ENCODE data around the gene CYP2R1. TPM values are rescaled to one million over a fixed set of nuclear protein-coding genes. Genes with fewer than 3 reads are reported as not detected.
A peak's percentile ranks its signal among the peaks of the same experiment; 100 is the strongest.
"Not testable (repeated sequence)": the region's sequence is repeated elsewhere in the genome, so short reads cannot be mapped to it uniquely, and the experiment has no call there.

CYP2R1 gene
- total RNA-seq, 1 donor from 2014 or later, result 40.1 TPM

DNA sequence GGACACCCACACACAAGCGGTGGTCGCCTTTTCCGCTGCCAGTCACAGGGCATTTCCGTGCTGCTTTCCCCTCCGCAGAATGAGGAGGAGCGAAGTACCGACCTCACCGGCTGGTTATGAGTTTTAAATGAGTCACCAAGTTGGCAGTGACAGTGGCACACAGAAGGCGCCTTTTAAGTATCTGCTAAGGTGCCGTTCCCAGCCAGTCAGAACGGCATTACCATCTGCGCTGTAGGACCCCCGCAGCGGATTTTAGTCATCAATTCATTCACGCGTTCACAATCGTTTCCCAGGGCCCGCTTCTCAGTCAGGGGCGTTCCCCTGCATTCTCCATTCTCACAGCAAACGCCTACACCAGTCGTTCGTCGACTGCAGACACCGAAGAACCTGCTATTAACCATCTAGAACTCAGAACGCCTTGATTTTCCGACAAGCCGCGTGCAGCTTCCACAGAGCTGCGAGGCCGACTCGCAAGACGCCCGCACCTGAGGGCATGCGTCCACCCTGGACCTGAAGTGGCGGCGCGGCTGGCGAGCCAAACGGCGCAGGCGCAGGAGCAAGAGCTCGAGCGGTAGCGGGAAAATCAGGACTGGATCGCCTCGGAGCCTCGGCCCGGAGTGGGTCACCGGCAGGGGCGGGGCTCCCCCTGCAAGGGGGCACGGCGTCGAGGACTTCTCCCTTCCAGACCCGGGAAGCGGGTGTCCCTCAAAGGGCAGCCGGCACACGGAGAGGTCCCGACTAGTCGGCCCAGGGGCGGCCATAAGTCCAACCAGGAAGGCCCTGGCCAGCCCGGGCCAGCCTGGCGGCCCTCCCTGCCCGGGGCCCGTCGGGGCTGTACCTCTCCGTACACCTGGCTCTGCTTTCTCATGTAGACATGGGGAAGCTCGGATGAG, 642 bp downstream of the CYP2R1 start:
- no peak for TF ChIP-seq CTCF (IDR thresholded peaks at IDR 0.05)
- Histone ChIP-seq H3K27me3 (no peaks in the 10 kb centered on the region), H3K27ac (peak overlapping the region; percentile 90 to 95), H3K9me3 (no peaks in the 10 kb centered on the region), H3K4me1 (peaks cover 0 to 16% of the 10 kb centered on the region in 2 donors), H3K4me3 (peak overlapping the region; percentile 82), H3K36me3 (no peaks in the 10 kb centered on the region)
- intact Hi-C loops (cut with DNase I), result loop anchor here (1.0 to 10.0 kb wide), 6 partner anchors 13 to 1429 kb away; partner anchors contain the start of genes BTBD10, FAR1, PDE3B and PSMA1
- peak; percentile 45 to 91 for DNase-seq (ENCODE audit: low spot score in 2 of 2)

GRCh38 chr11:14886513-14886912, 5.5 kb downstream of the CYP2R1 start:
- no peak overlapping the region for H3K4me3 ChIP-seq
- no peaks in the 10 kb centered on the region for H3K9me3 ChIP-seq
- no peak for TF ChIP-seq CTCF (IDR thresholded peaks at IDR 0.05)
- intact Hi-C loops (cut with DNase I), result no loop called here
- H3K27ac ChIP-seq, result peak overlapping the region in 1 of 2 donors; percentile 8
- H3K36me3 ChIP-seq, result no peaks in the 10 kb centered on the region
- H3K27me3 ChIP-seq, result no peaks in the 10 kb centered on the region
- DNase-seq (ENCODE audit: low spot score in 2 of 2), result no peak
- H3K4me1 ChIP-seq, result peaks cover 0 to 11% of the 10 kb centered on the region in 2 donors

DNA sequence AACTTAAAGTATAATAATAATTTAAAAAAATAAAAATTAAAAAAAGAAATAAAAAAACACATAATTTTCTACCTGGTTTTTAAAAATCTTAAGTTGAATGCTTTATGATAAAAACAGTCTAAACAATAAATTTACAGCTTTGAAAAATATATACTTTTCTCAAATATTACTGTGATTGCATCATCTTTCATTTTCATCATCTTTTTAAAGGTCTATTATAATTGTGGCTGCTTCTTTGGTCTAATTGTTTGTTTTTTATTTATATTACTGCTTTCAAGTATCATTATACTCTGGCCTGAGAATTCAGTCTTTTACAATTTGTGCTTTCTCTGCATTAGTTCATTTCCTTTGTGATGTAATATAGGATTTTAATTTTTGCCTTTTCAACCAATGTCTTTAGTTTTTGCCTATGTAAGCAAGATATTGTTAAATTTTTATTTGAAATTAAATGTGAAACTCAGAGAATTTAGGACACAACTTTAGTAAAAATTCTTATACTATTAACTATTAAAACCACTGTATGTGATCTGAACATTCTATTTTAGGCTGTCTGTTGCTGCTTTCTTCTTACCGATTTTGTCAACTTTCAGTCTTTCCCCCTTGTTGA, 7.3 kb downstream of the CYP2R1 start:
- H3K27me3 ChIP-seq, result no peaks in the 10 kb centered on the region
- DNase-seq (ENCODE audit: low spot score in 2 of 2), result no peak
- H3K4me1 ChIP-seq, result peaks cover 0 to 4% of the 10 kb centered on the region in 2 donors
- H3K9me3 ChIP-seq, result no peaks in the 10 kb centered on the region
- no peak for TF ChIP-seq CTCF (IDR thresholded peaks at IDR 0.05)
- intact Hi-C loops (cut with DNase I), result no loop called here
- no peak overlapping the region for H3K27ac ChIP-seq
- H3K4me3 ChIP-seq, result no peak overlapping the region
- no peaks in the 10 kb centered on the region for H3K36me3 ChIP-seq

GRCh38 chr11:14883683-14884082, 8.3 kb downstream of the CYP2R1 start:
- intact Hi-C loops (cut with DNase I); H3K4me1 ChIP-seq: not testable (repeated sequence)

DNA sequence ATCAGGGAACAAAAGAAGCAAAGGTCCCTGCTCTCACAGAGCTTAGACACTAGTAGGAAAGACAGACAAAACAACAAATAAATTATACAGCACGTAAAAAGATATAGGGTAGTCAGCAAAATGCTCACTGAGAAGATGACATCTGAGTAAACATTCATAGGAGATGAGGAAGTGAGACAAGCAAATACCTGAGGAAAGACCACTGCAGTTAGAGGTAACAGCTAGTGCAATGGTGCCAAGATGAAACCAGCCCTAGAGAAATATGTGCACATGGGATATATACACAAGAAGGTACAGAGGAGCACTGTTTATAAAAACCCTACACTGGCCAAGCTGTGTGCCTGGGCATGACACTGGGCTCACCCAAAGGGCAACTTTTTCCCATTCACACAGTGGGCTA, 9.8 kb downstream of the CYP2R1 start:
- intact Hi-C loops (cut with DNase I), result no loop called here
- no peak overlapping the region for H3K27ac ChIP-seq
- H3K4me1 ChIP-seq, result no peaks in the 10 kb centered on the region
- H3K9me3 ChIP-seq, result no peaks in the 10 kb centered on the region
- no peaks in the 10 kb centered on the region for H3K27me3 ChIP-seq
- H3K36me3 ChIP-seq, result peaks cover 0 to 4% of the 10 kb centered on the region in 2 donors
- no peak for DNase-seq (ENCODE audit: low spot score in 2 of 2)
- no peak for TF ChIP-seq CTCF (IDR thresholded peaks at IDR 0.05)
- H3K4me3 ChIP-seq, result no peak overlapping the region

More at GRCh38 chr11:14883683-14884082, 8.3 kb downstream of the CYP2R1 start:
- not testable (repeated sequence) for H3K27ac ChIP-seq; H3K27me3 ChIP-seq; H3K36me3 ChIP-seq; H3K4me3 ChIP-seq; H3K9me3 ChIP-seq; DNase-seq (ENCODE audit: low spot score in 2 of 2)

- Histone ChIP-seq H3K36me3 (peaks cover 4 to 5% of the 10 kb centered on the region in 2 donors), H3K9me3 (no peaks in the 10 kb centered on the region), H3K27ac (no peak overlapping the region), H3K27me3 (no peaks in the 10 kb centered on the region), H3K4me3 (no peak overlapping the region), H3K4me1 (no peaks in the 10 kb centered on the region)
- DNase-seq (ENCODE audit: low spot score in 2 of 2), result no peak
- no peak for TF ChIP-seq CTCF (IDR thresholded peaks at IDR 0.05)
- intact Hi-C loops (cut with DNase I), result no loop called here
Measured at GRCh38 chr11:14881576-14882193, 10.3 kb downstream of the CYP2R1 start.
